ENCODE results near the gene CST5. TPM values are rescaled to one million over a fixed set of nuclear protein-coding genes. Genes with fewer than 3 reads are reported as not detected.

Gene CST5
- total RNA-seq, 1 experiment from 2014 or later = not detected

GRCh38 chr20:23841693-23842092 lies 37.9 kb downstream of the CST5 start:
- DNase-seq (ENCODE audit: low read depth) = no peak

GRCh38 chr20:23835716-23836115 lies 43.8 kb downstream of the CST5 start:
- no peak for DNase-seq (ENCODE audit: low read depth)

GRCh38 chr20:23832775-23833513 lies 46.6 kb downstream of the CST5 start:
- DNase-seq (ENCODE audit: low read depth) = peak; percentile 29

GRCh38 chr20:23831961-23832360 lies 47.6 kb downstream of the CST5 start:
- peak; percentile 76 for DNase-seq (ENCODE audit: low read depth)

- DNase-seq (ENCODE audit: low read depth) = peak; percentile 62
These were observed 53.0 kb downstream of the CST5 start, which contains the start of gene CST2 for GRCh38 chr20:23826541-23827021. CST2 (minus strand) TSS chr20:23826729; CDS start chr20:23826660, 69 bp downstream.

Other genes with a start within 250 kb of the CST5 start
- gene CST3, start 241.8 kb downstream of the CST5 start, total RNA-seq (2014; rRNA removed; shearing (Covaris generic)) = 515 and 755 TPM in 2 replicates
- gene CST4, start 190.7 kb downstream of the CST5 start, total RNA-seq (2014; rRNA removed; shearing (Covaris generic)) = not detected in 2 replicates
- 0.68 and 0.84 TPM in 2 replicates for gene CST1, start 128.8 kb downstream of the CST5 start, total RNA-seq (2014; rRNA removed; shearing (Covaris generic))
- gene CST2, start 53.0 kb downstream of the CST5 start, total RNA-seq (2014; rRNA removed; shearing (Covaris generic)) = 0.84 TPM in 1 of 2 replicates, not detected in the other
- gene GGTLC1, start 109.0 kb upstream of the CST5 start, total RNA-seq (2014; rRNA removed; shearing (Covaris generic)) = not detected in 2 replicates